Uterus (tissue), 4 donors: ENCODE data around the gene TENT5D. TPM values are rescaled to one million over a fixed set of nuclear protein-coding genes. Genes with fewer than 3 reads are reported as not detected.

Experiments
- DNase-seq, 2 donors: peaks; one replicate each; pipeline ENCODE4 v3.0.0-alpha.2; 2019 to 2020
- H3K27ac ChIP-seq, 2 donors: fragments of 200-600 bp; sonication (generic); 1 replicate in 1 of 2; 2 replicates in 1 of 2; pipeline ENCODE4 v1.5.1; 2016 to 2018
- H3K27me3 ChIP-seq, 2 donors: fragments of 200-600 bp; sonication (generic); one replicate each; pipeline ENCODE4 v1.5.1; 2018 to 2019; ENCODE audit warnings: control low read depth in 1 of 2
- H3K36me3 ChIP-seq, 2 donors: fragments of 200-600 bp; sonication (generic); one replicate each; pipeline ENCODE4 v1.5.1; 2019; ENCODE audit warnings: control low read depth in 1 of 2
- H3K4me1 ChIP-seq, 2 donors: fragments of 200-600 bp; sonication (generic); one replicate each; pipeline ENCODE4 v1.5.1; 2018 to 2019; ENCODE audit warnings: control low read depth in 1 of 2
- H3K4me3 ChIP-seq, 2 donors: fragments of 200-600 bp; sonication (generic); 1 replicate in 1 of 2; 2 replicates in 1 of 2; pipeline ENCODE4 v1.5.1; 2018 to 2019; ENCODE audit warnings: mild to moderate bottlenecking in 1 of 2
- H3K9me3 ChIP-seq, 2 donors: fragments of 200-600 bp; sonication (generic); one replicate each; pipeline ENCODE4 v1.5.1; 2019; ENCODE audit warnings: control low read depth in 1 of 2
- CTCF ChIP-seq, 4 experiments: fragments of 200-600 bp in 2 of 4; fragments of 450-650 bp in 2 of 4; sonication (generic) in 2 of 4; IDR thresholded peaks; one replicate each; pipeline ENCODE4 v1.5.1; 2016 to 2019; ENCODE audit warnings: antibody characterized with exemption in 4 of 4, mild to moderate bottlenecking in 2 of 4, moderate library complexity in 1 of 4
- POLR2A ChIP-seq, 2 donors: fragments of 450-650 bp; IDR thresholded peaks; one replicate each; pipeline ENCODE4 v1.6.1; 2016; ENCODE audit warnings: antibody characterized with exemption in 2 of 2, mild to moderate bottlenecking in 1 of 2, moderate library complexity in 1 of 2
- intact Hi-C: fragments of 100-400 bp; cut with DNase I; formaldehyde crosslinking; loops from one replicate; pipeline ENCODE4 v1.15.1; 2023; ENCODE audit warnings: low total_unique reads
- total RNA-seq, 4 donors: library from RNA; depleted of rRNA in 3 of 4; stranded (reverse); fragments of >200 nt in 3 of 4; gene quantifications; one replicate each; pipeline versions ENCODE4 v1.1.0 to v1.2.4, GENCODE V29; 2014 to 2023
- donor health status: DM: yes; HTN: yes; CAD: no.

TENT5D gene
- total RNA-seq, 4 donors from 2014 or later: not detected

GRCh38 chrX:80486299-80486698, 66.1 kb downstream of the TENT5D start:
- Histone ChIP-seq H3K4me1 (no peaks in the 10 kb centered on the region), H3K27me3 (peaks cover 0 to 5% of the 10 kb centered on the region in 2 donors), H3K4me3 (no peak overlapping the region), H3K9me3 (no peaks in the 10 kb centered on the region), H3K36me3 (no peaks in the 10 kb centered on the region), H3K27ac (no peak overlapping the region)
- TF ChIP-seq POLR2A (IDR thresholded peaks at IDR 0.05): no peak
- TF ChIP-seq CTCF (IDR thresholded peaks at IDR 0.05): no peak
- intact Hi-C loops: no loop called here
- DNase-seq: no peak

- intact Hi-C loops: no loop called here
- H3K36me3 ChIP-seq: no peaks in the 10 kb centered on the region
- DNase-seq: no peak
- no peak overlapping the region for H3K4me3 ChIP-seq
- TF ChIP-seq POLR2A (IDR thresholded peaks at IDR 0.05) (no peak), CTCF (IDR thresholded peaks at IDR 0.05) (no peak)
- no peaks in the 10 kb centered on the region for H3K4me1 ChIP-seq
- no peak overlapping the region for H3K27ac ChIP-seq
- no peaks in the 10 kb centered on the region for H3K9me3 ChIP-seq
- peaks cover 0 to 5% of the 10 kb centered on the region in 2 donors for H3K27me3 ChIP-seq
Measured at GRCh38 chrX:80489166-80489565, 68.9 kb downstream of the TENT5D start.
